Erythroblast (primary cell): ENCODE data around the gene MIB2.
"Not testable (repeated sequence)": the region's sequence is repeated elsewhere in the genome, so short reads cannot be mapped to it uniquely, and the experiment has no call there.

ENCODE experiments used
- GATA1 ChIP-seq: IDR thresholded peaks from 2 replicates; pipeline ENCODE4 v1.6.1; 2011; ENCODE audit warnings: low read depth, mild to moderate bottlenecking, control low read depth, low read length, moderate library complexity
- POLR2A ChIP-seq: IDR thresholded peaks from 2 replicates; pipeline ENCODE4 v1.6.1; 2011; ENCODE audit warnings: mild to moderate bottlenecking, low read length

GRCh38 chr1:1636621-1637478 is 21.6 kb downstream of the MIB2 start:
- TF ChIP-seq POLR2A, GATA1: not testable (repeated sequence)
